ENCODE measurements around the gene TRMO.

DNA sequence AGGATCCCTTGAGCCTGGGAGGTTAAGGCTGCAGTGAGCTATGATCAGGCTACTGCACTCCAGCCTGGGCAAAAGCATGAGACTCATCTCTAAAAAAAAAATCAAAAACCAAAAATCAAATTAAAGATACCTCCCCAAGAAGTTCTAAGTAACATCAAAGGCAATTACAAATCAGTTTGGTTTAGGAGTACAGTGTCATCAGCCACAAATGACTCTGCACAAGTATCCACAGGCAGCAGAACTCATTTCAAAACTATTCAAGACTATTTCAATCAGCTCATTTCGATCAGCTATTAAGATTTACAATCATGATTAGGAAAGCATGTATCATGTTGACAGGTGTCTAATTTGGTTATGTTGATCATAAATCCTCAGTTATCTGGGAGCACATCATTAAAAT, 19.1 kb downstream of the TRMO start:
- no peak for TF ChIP-seq HMGA1 (CRISPR knock-in tag; conservative IDR thresholded peaks at IDR 0.05)
- TF ChIP-seq YY1 (IDR thresholded peaks at IDR 0.05; ENCODE audit: insufficient read depth, insufficient replicate concordance, low read depth, low read length): no peak
